Measurements from ENCODE around the gene CEP72.
"Not testable (repeated sequence)": the region's sequence is repeated elsewhere in the genome, so short reads cannot be mapped to it uniquely, and the experiment has no call there.

The CEP72 gene

GRCh38 chr5:686936-687335, 74.8 kb downstream of the CEP72 start:
- DNase-seq: not testable (repeated sequence)

- not testable (repeated sequence) for DNase-seq
Observed at GRCh38 chr5:688348-689010, 76.3 kb downstream of the CEP72 start.

- not testable (repeated sequence) for DNase-seq
Observed at GRCh38 chr5:690293-690692, 78.2 kb downstream of the CEP72 start.

GRCh38 chr5:691049-691448, 78.9 kb downstream of the CEP72 start:
- not testable (repeated sequence) for DNase-seq

- no peak for DNase-seq
Observed at GRCh38 chr5:691817-692528, 79.8 kb downstream of the CEP72 start.

- not testable (repeated sequence) for DNase-seq
Observed at GRCh38 chr5:692529-693041, 80.4 kb downstream of the CEP72 start.

- DNase-seq: peak; percentile 23
Observed at GRCh38 chr5:693271-694041, 81.3 kb downstream of the CEP72 start, which contains the start of gene TPPP. Gene TPPP (minus strand): TSS chr5:693352. CDS start chr5:678060, 15,292 bp downstream.

GRCh38 chr5:694042-694431, 81.9 kb downstream of the CEP72 start:
- DNase-seq: not testable (repeated sequence)

GRCh38 chr5:695475-695874, 83.3 kb downstream of the CEP72 start:
- not testable (repeated sequence) for DNase-seq

GRCh38 chr5:696191-696590, 84.1 kb downstream of the CEP72 start:
- not testable (repeated sequence) for DNase-seq

- not testable (repeated sequence) for DNase-seq
Observed at GRCh38 chr5:696753-697702, 84.9 kb downstream of the CEP72 start.
